K562 (cell line): ENCODE measurements around the gene ATP5F1D. TPM values are rescaled to one million over a fixed set of nuclear protein-coding genes. Genes with fewer than 3 reads are reported as not detected.
A peak's percentile ranks its signal among the peaks of the same experiment; 100 is the strongest.

Source experiments
- CEBPZ ChIP-seq: fragments of 150-350 bp; IDR thresholded peaks from 2 replicates; pipeline ENCODE4 v1.6.1; 2014; ENCODE audit warnings: low read depth, mild to moderate bottlenecking, low read length, borderline replicate concordance
- CXXC5 ChIP-seq: fragments of 250-450 bp; sonication (Bioruptor Pico); IDR thresholded peaks from 2 replicates; pipeline ENCODE4 v1.8.0; 2022; ENCODE audit warnings: inconsistent platforms, mild to moderate bottlenecking, moderate library complexity
- DACH1 ChIP-seq: fragments of 450-650 bp; IDR thresholded peaks from 2 replicates; pipeline ENCODE4 v1.6.1; 2018; ENCODE audit not compliant: partially characterized antibody
- DLX4 ChIP-seq: fragments of 250-450 bp; sonication (Bioruptor Pico); IDR thresholded peaks from 2 replicates; pipeline ENCODE4 v1.6.1; 2021; ENCODE audit warnings: mild to moderate bottlenecking
- GTF2A2 ChIP-seq: IDR thresholded peaks from 2 replicates; pipeline ENCODE4 v1.6.1; 2016; ENCODE audit warnings: mild to moderate bottlenecking, missing genetic modification characterization, missing compliant biosample characterization
- GTF2E2 ChIP-seq: fragments of 200-800 bp; sonication (Bioruptor generic); IDR thresholded peaks from 2 replicates; pipeline ENCODE4 v1.6.1; 2016; ENCODE audit warnings: missing genetic modification characterization, missing compliant biosample characterization
- HDAC2 ChIP-seq: fragments of 450-650 bp; IDR thresholded peaks from 2 replicates; pipeline ENCODE4 v1.6.1; 2016; ENCODE audit warnings: mild to moderate bottlenecking
- KAT7 ChIP-seq: sonication (generic); formaldehyde crosslinking; IDR thresholded peaks from 2 replicates; pipeline ENCODE4 v1.8.0; 2022; ENCODE audit warnings: missing genetic modification reagents, mild to moderate bottlenecking, borderline replicate concordance
- MIER1 ChIP-seq: fragments of 450-650 bp; IDR thresholded peaks from 2 replicates; pipeline ENCODE4 v1.6.1; 2016; ENCODE audit warnings: antibody characterized with exemption, mild to moderate bottlenecking, low read depth
- MNT ChIP-seq, 2 experiments: fragments of 450-650 bp; conservative IDR thresholded peaks; 2 replicates each; pipeline ENCODE4 v1.6.1; 2017; ENCODE audit warnings: mild to moderate bottlenecking in 2 of 2, moderate library complexity in 2 of 2
- NFYB ChIP-seq: IDR thresholded peaks from 2 replicates; pipeline ENCODE4 v1.6.1; 2011; ENCODE audit warnings: mild to moderate bottlenecking, moderate library complexity; ENCODE audit not compliant: insufficient read length; ENCODE audit errors: extremely low read depth
- NR2F6 ChIP-seq: fragments of 450-650 bp; formaldehyde crosslinking; IDR thresholded peaks from 2 replicates; pipeline ENCODE4 v1.4.0; 2020; ENCODE audit warnings: mild to moderate bottlenecking
- PHF8 ChIP-seq: fragments of 200-600 bp; sonication (generic); IDR thresholded peaks from 2 replicates; pipeline ENCODE4 v1.6.1; 2012; ENCODE audit warnings: mixed run types, mild to moderate bottlenecking, inconsistent platforms, low read length, moderate library complexity, borderline replicate concordance
- SMARCC2 ChIP-seq: fragments of 450-650 bp; IDR thresholded peaks from 2 replicates; pipeline ENCODE4 v1.6.1; 2017; ENCODE audit warnings: antibody characterized with exemption, moderate library complexity, mild to moderate bottlenecking, low read depth
- THRB ChIP-seq: fragments of 450-650 bp; formaldehyde crosslinking; conservative IDR thresholded peaks from 2 replicates; pipeline ENCODE4 v1.4.0; 2022; ENCODE audit warnings: mild to moderate bottlenecking, missing genetic modification characterization
- ZFP30 ChIP-seq: fragments of 250-450 bp; sonication (Bioruptor Pico); IDR thresholded peaks from 2 replicates; pipeline ENCODE4 v1.8.0; 2022; ENCODE audit warnings: moderate library complexity, mild to moderate bottlenecking, inconsistent platforms, borderline replicate concordance
- ZFX ChIP-seq: sonication (generic); formaldehyde crosslinking; IDR thresholded peaks from 2 replicates; pipeline ENCODE4 v1.8.0; 2022; ENCODE audit warnings: mild to moderate bottlenecking, missing genetic modification reagents, moderate library complexity
- ZKSCAN1 ChIP-seq: fragments of 150-350 bp; IDR thresholded peaks from 2 replicates; pipeline ENCODE4 v1.6.1; 2016; ENCODE audit warnings: low read depth, low read length
- ZNF197 ChIP-seq: fragments of 200-800 bp; sonication (Bioruptor generic); IDR thresholded peaks from 2 replicates; pipeline ENCODE4 v1.6.1; 2016; ENCODE audit warnings: low read depth, missing genetic modification characterization, missing compliant biosample characterization
- ZNF57 ChIP-seq: fragments of 450-650 bp; formaldehyde crosslinking; IDR thresholded peaks from 2 replicates; pipeline ENCODE4 v1.4.0; 2020; ENCODE audit warnings: mild to moderate bottlenecking, moderate library complexity
- ZNF766 ChIP-seq: fragments of 200-800 bp; sonication (Bioruptor generic); conservative IDR thresholded peaks from 2 replicates; pipeline ENCODE4 v1.6.1; 2016; ENCODE audit warnings: missing genetic modification characterization, missing compliant biosample characterization
- ZSCAN29 ChIP-seq: fragments of 450-650 bp; IDR thresholded peaks from 2 replicates; pipeline ENCODE4 v1.6.1; 2017
- polyA plus RNA-seq, 8 experiments: library from polyadenylated mRNA; depleted of rRNA in 4 of 8; stranded (reverse) in 5 of 8; unstranded in 3 of 8; fragments of >200 nt; fragmentation: Nextera tagmentation in 2 of 8; fragmentation: Illumina TruSeq in 1 of 8; extraction: Ambion mirVana in 2 of 8; extraction: Trizol in 1 of 8; gene quantifications; 2 replicates each; pipeline versions ENCODE4 v1.2.1 to v1.2.3, GENCODE V29; 2011 to 2014; ENCODE audit warnings: inconsistent platforms in 1 of 8, missing spikeins in 1 of 8
- total RNA-seq, 7 experiments: library from RNA; depleted of rRNA in 6 of 7; stranded (reverse); fragments of >200 nt in 6 of 7; fragmentation: Illumina TruSeq in 2 of 7; extraction: Trizol in 2 of 7; gene quantifications; 2 replicates each; pipeline versions ENCODE4 v1.2.1 to v1.2.3, GENCODE V29; 2011 to 2021; ENCODE audit warnings: low replicate concordance in 1 of 7

Gene ATP5F1D
- total and polyA plus RNA-seq, 9 of the 15 experiments (the other 6 are each of a cell fraction or from before 2014, with no cell fraction given), result 3.9 to 409 (median 36.8) TPM

- TF ChIP-seq ZKSCAN1 (no peak), MNT (conservative IDR thresholded peaks at IDR 0.05) (peak; percentile 23 to 40; a peak in 1 of 4 replicates), NFYB (no peak), GTF2E2 (tag) (no peak), ZFP30 (CRISPR knock-in tag) (no peak), ZNF57 (CRISPR knock-in tag) (no peak), PHF8 (no peak), ZFX (CRISPR knock-in tag) (peak; percentile 50), ZNF197 (0 out of 2 replicates have a peak, but pooled peaks have one; percentile 17), CXXC5 (CRISPR knock-in tag) (no peak), DACH1 (no peak), MIER1 (0 out of 2 replicates have a peak, but pooled peaks have one; percentile 48), ZNF766 (CRISPR knock-in tag) (no peak), NR2F6 (no peak), CEBPZ (no peak), ZSCAN29 (no peak), THRB (no peak), HDAC2 (no peak), SMARCC2 (no peak), GTF2A2 (no peak), KAT7 (CRISPR knock-in tag) (no peak), DLX4 (CRISPR knock-in tag) (no peak)
Observed at GRCh38 chr19:1268226-1269064, 26.9 kb downstream of the ATP5F1D start (continued).
